HepG2 (cell line): ENCODE measurements around the gene CD300LF. TPM values are rescaled to one million over a fixed set of nuclear protein-coding genes. Genes with fewer than 3 reads are reported as not detected.
A peak's percentile ranks its signal among the peaks of the same experiment; 100 is the strongest.

ENCODE experiments used
- CEBPB ChIP-seq: IDR thresholded peaks from 2 replicates; pipeline ENCODE4 v1.6.1; 2011; ENCODE audit warnings: low read depth, low read length, improper control_type of control experiment, borderline replicate concordance
- CHCHD3 ChIP-seq: sonication (generic); formaldehyde crosslinking; IDR thresholded peaks from 2 replicates; pipeline ENCODE4 v1.8.0; 2022; ENCODE audit warnings: mild to moderate bottlenecking, missing genetic modification reagents, moderate library complexity
- EZH2 ChIP-seq: conservative IDR thresholded peaks from 2 replicates; pipeline ENCODE4 v1.6.1; 2012; ENCODE audit warnings: mild to moderate bottlenecking, low read depth, low read length, moderate library complexity
- FOSL1 ChIP-seq: sonication (generic); formaldehyde crosslinking; IDR thresholded peaks from 2 replicates; pipeline ENCODE4 v1.9.0; 2021; ENCODE audit warnings: missing genetic modification reagents, borderline replicate concordance
- FOXM1 ChIP-seq: sonication (generic); formaldehyde crosslinking; IDR thresholded peaks from 2 replicates; pipeline ENCODE4 v1.5.0; 2020; ENCODE audit warnings: missing genetic modification reagents
- KAT2B ChIP-seq: fragments of 150-350 bp; IDR thresholded peaks from 2 replicates; pipeline ENCODE4 v1.6.1; 2014; ENCODE audit warnings: low read depth, low read length, borderline replicate concordance
- KDM4B ChIP-seq: sonication (generic); formaldehyde crosslinking; IDR thresholded peaks from 2 replicates; pipeline ENCODE4 v1.4.0; 2020; ENCODE audit warnings: missing genetic modification reagents
- MAF1 ChIP-seq: sonication (generic); formaldehyde crosslinking; IDR thresholded peaks from 2 replicates; pipeline ENCODE4 v1.5.0; 2020; ENCODE audit warnings: missing genetic modification reagents, borderline replicate concordance
- NFKB2 ChIP-seq: sonication (generic); formaldehyde crosslinking; IDR thresholded peaks from 2 replicates; pipeline ENCODE4 v1.4.0; 2020; ENCODE audit warnings: missing genetic modification reagents, borderline replicate concordance
- RARA ChIP-seq: IDR thresholded peaks from 2 replicates; pipeline ENCODE4 v1.6.1; 2016; ENCODE audit warnings: missing genetic modification reagents, missing compliant biosample characterization
- REL ChIP-seq: sonication (generic); formaldehyde crosslinking; conservative IDR thresholded peaks from 2 replicates; pipeline ENCODE4 v1.8.0; 2022; ENCODE audit warnings: mild to moderate bottlenecking, missing genetic modification reagents, moderate library complexity
- RFX5 ChIP-seq: IDR thresholded peaks from 2 replicates; pipeline ENCODE4 v1.6.1; 2011; ENCODE audit warnings: low read depth, low read length, improper control_type of control experiment
- RFXAP ChIP-seq: sonication (generic); formaldehyde crosslinking; IDR thresholded peaks from 2 replicates; pipeline ENCODE4 v1.4.0; 2020; ENCODE audit warnings: missing genetic modification reagents, borderline replicate concordance
- SCMH1 ChIP-seq: sonication (generic); formaldehyde crosslinking; IDR thresholded peaks from 2 replicates; pipeline ENCODE4 v1.9.0; 2021; ENCODE audit warnings: missing genetic modification reagents, mild to moderate bottlenecking, borderline replicate concordance
- SIN3B ChIP-seq: fragments of 150-350 bp; IDR thresholded peaks from 2 replicates; pipeline ENCODE4 v1.6.1; 2014; ENCODE audit warnings: low read length
- SIX1 ChIP-seq: sonication (generic); formaldehyde crosslinking; IDR thresholded peaks from 2 replicates; pipeline ENCODE4 v1.4.0; 2020; ENCODE audit warnings: missing genetic modification reagents, borderline replicate concordance
- TBX2 ChIP-seq: sonication (generic); formaldehyde crosslinking; IDR thresholded peaks from 2 replicates; pipeline ENCODE4 v1.5.0; 2020; ENCODE audit warnings: missing genetic modification reagents, mild to moderate bottlenecking, borderline replicate concordance
- USF2 ChIP-seq, 2 experiments: sonication (generic) in 1 of 2; formaldehyde crosslinking in 1 of 2; IDR thresholded peaks; 2 replicates each; pipeline versions ENCODE4 v1.5.1 to v1.6.1; 2011 to 2020; ENCODE audit warnings: borderline replicate concordance in 1 of 2, low read depth in 1 of 2, low read length in 1 of 2, mild to moderate bottlenecking in 1 of 2, missing genetic modification reagents in 1 of 2, moderate library complexity in 1 of 2
- ZFP62 ChIP-seq: sonication (generic); formaldehyde crosslinking; IDR thresholded peaks from 2 replicates; pipeline ENCODE4 v1.4.0; 2020; ENCODE audit warnings: missing genetic modification reagents
- ZNF224 ChIP-seq: sonication (generic); formaldehyde crosslinking; IDR thresholded peaks from 2 replicates; pipeline ENCODE4 v1.5.0; 2020; ENCODE audit warnings: mild to moderate bottlenecking, missing genetic modification reagents
- ZNF260 ChIP-seq: sonication (generic); formaldehyde crosslinking; IDR thresholded peaks from 2 replicates; pipeline ENCODE4 v1.4.0; 2020; ENCODE audit warnings: missing genetic modification reagents, low read depth, mild to moderate bottlenecking, borderline replicate concordance
- ZNF274 ChIP-seq: sonication (generic); formaldehyde crosslinking; IDR thresholded peaks from 2 replicates; pipeline ENCODE4 v1.5.1; 2020; ENCODE audit warnings: mild to moderate bottlenecking, missing genetic modification reagents
- ZNF326 ChIP-seq: sonication (generic); formaldehyde crosslinking; IDR thresholded peaks from 2 replicates; pipeline ENCODE4 v1.4.0; 2020; ENCODE audit warnings: missing genetic modification reagents, borderline replicate concordance
- ZNF549 ChIP-seq: sonication (generic); formaldehyde crosslinking; IDR thresholded peaks from 2 replicates; pipeline ENCODE4 v1.5.0; 2020; ENCODE audit warnings: missing genetic modification reagents
- ZNF639 ChIP-seq: conservative IDR thresholded peaks from 2 replicates; pipeline ENCODE4 v1.6.1; 2018; ENCODE audit warnings: missing genetic modification reagents
- ZNF670 ChIP-seq: sonication (generic); formaldehyde crosslinking; IDR thresholded peaks from 2 replicates; pipeline ENCODE4 v1.8.0; 2022; ENCODE audit warnings: mild to moderate bottlenecking, missing genetic modification reagents, borderline replicate concordance
- polyA plus RNA-seq, 8 experiments: library from polyadenylated mRNA; depleted of rRNA in 3 of 8; stranded (reverse) in 7 of 8; unstranded in 1 of 8; fragments of >200 nt; fragmentation: Illumina TruSeq in 4 of 8; extraction: Trizol in 4 of 8; gene quantifications; 2 replicates each; pipeline versions ENCODE4 v1.2.1 to v1.2.3, GENCODE V29; 2011 to 2016; ENCODE audit warnings: low read depth in 4 of 8, missing spikeins in 1 of 8, mixed read lengths in 1 of 8; ENCODE audit not compliant: insufficient read depth in 1 of 8
- total RNA-seq, 5 experiments: library from RNA; depleted of rRNA; stranded (reverse); fragments of >200 nt; fragmentation: Illumina TruSeq; extraction: Trizol; gene quantifications; 2 replicates each; pipeline ENCODE4 v1.2.3, GENCODE V29; 2016; ENCODE audit warnings: low read depth in 1 of 5

Gene CD300LF
- total and polyA plus RNA-seq, 2 of the 13 experiments (the other 11 are each of a cell fraction or from before 2014, with no cell fraction given) = not detected

- peak; percentile 100 for TF ChIP-seq ZNF224 (CRISPR knock-in tag)
- peak; percentile 81; the same call in 1 of the 2 replicates for TF ChIP-seq SCMH1 (CRISPR knock-in tag)
- TF ChIP-seq SIN3B = peak; percentile 52; the same call in 1 of the 2 replicates
- peak; percentile 84; the same call in 1 of the 2 replicates for TF ChIP-seq ZNF260
- peak; percentile 99 for TF ChIP-seq TBX2 (CRISPR knock-in tag)
- TF ChIP-seq CEBPB = no peak
- peak; percentile 49; the same call in 1 of the 2 replicates for TF ChIP-seq USF2 (IDR thresholded peaks at IDR 0.05; ENCODE audit: low read depth, low read length)
- peak; percentile 66; the same call in 1 of the 2 replicates for TF ChIP-seq USF2 (CRISPR knock-in tag; IDR thresholded peaks at IDR 0.05; ENCODE audit: borderline replicate concordance)
- TF ChIP-seq NFKB2 (CRISPR knock-in tag) = peak; percentile 100
- peak; percentile 99 for TF ChIP-seq RFXAP (CRISPR knock-in tag)
- TF ChIP-seq KDM4B (CRISPR knock-in tag) = peak; percentile 100
- TF ChIP-seq ZNF549 (CRISPR knock-in tag) = peak; percentile 98
- peak; percentile 100 for TF ChIP-seq CHCHD3
- TF ChIP-seq ZNF326 (CRISPR knock-in tag) = peak; percentile 98
- TF ChIP-seq ZNF639 = peak; percentile 99
- TF ChIP-seq RARA = peak; percentile 96
- no peak for TF ChIP-seq EZH2
- TF ChIP-seq ZNF274 (CRISPR knock-in tag) = peak; percentile 100
- TF ChIP-seq ZFP62 (CRISPR knock-in tag) = no peak
- no peak for TF ChIP-seq KAT2B
- TF ChIP-seq ZNF670 (CRISPR knock-in tag) = peak; percentile 100
- TF ChIP-seq FOSL1 (CRISPR knock-in tag) = peak; percentile 90
- TF ChIP-seq RFX5 = no peak
- peak; percentile 95 for TF ChIP-seq SIX1 (CRISPR knock-in tag)
- peak; percentile 100 for TF ChIP-seq REL (CRISPR knock-in tag)
- peak; percentile 98 for TF ChIP-seq FOXM1 (CRISPR knock-in tag)
- peak; percentile 100 for TF ChIP-seq MAF1 (CRISPR knock-in tag)
These were observed 41.5 kb downstream of the CD300LF start (continued) for GRCh38 chr17:74671031-74671771.
